ENCODE data around the gene CLEC9A. TPM values are rescaled to one million over a fixed set of nuclear protein-coding genes. Genes with fewer than 3 reads are reported as not detected.
"Not testable (repeated sequence)": the region's sequence is repeated elsewhere in the genome, so short reads cannot be mapped to it uniquely, and the experiment has no call there.

The CLEC9A gene
- total RNA-seq, 4 donors from 2014 or later, result not detected

GRCh38 chr12:10025236-10025635, 5.2 kb upstream of the CLEC9A start:
- no peak for TF ChIP-seq CTCF (IDR thresholded peaks at IDR 0.05)
- TF ChIP-seq POLR2AphosphoS5 (IDR thresholded peaks at IDR 0.05), result no peak
- TF ChIP-seq POLR2A (IDR thresholded peaks at IDR 0.05), result no peak
- no peak for TF ChIP-seq EP300 (IDR thresholded peaks at IDR 0.05)
- no peak overlapping the region for H3K4me3 ChIP-seq
- no peaks in the 10 kb centered on the region for H3K4me1 ChIP-seq
- H3K27me3 ChIP-seq, result no peaks in the 10 kb centered on the region
- WGBS, 2 donors (ENCODE audit: low coverage in 1 of 2), result 64 to 79% methylated on average over 3 of the region's 3 CpGs
- H3K36me3 ChIP-seq, result no peaks in the 10 kb centered on the region
- no peaks in the 10 kb centered on the region for H3K9me3 ChIP-seq
- no peak for ATAC-seq
- H3K27ac ChIP-seq, result no peak overlapping the region

GRCh38 chr12:10026666-10027065, 3.8 kb upstream of the CLEC9A start:
- not testable (repeated sequence) for H3K27me3 ChIP-seq, ATAC-seq
- WGBS, 2 donors (ENCODE audit: low coverage in 1 of 2), result 82 to 95% methylated on average over 2 to 4 of the region's 4 CpGs

GRCh38 chr12:10027311-10027710, 3.2 kb upstream of the CLEC9A start:
- no peak overlapping the region for H3K27ac ChIP-seq
- no peak for TF ChIP-seq EP300 (IDR thresholded peaks at IDR 0.05)
- no peak for TF ChIP-seq POLR2AphosphoS5 (IDR thresholded peaks at IDR 0.05)
- no peak for TF ChIP-seq CTCF (IDR thresholded peaks at IDR 0.05)
- no peak for TF ChIP-seq POLR2A (IDR thresholded peaks at IDR 0.05)

More at GRCh38 chr12:10026666-10027065, 3.8 kb upstream of the CLEC9A start:
- not testable (repeated sequence) for H3K4me1 ChIP-seq, H3K4me3 ChIP-seq, H3K36me3 ChIP-seq, H3K9me3 ChIP-seq, H3K27ac ChIP-seq

GRCh38 chr12:10027721-10028120, 2.8 kb upstream of the CLEC9A start:
- peak; percentile 58 for ATAC-seq
- 56 to 83% methylated on average over 3 to 4 of the region's 4 CpGs for WGBS, 2 donors (ENCODE audit: low coverage in 1 of 2)

More at GRCh38 chr12:10027311-10027710, 3.2 kb upstream of the CLEC9A start:
- Histone ChIP-seq H3K36me3 (no peaks in the 10 kb centered on the region), H3K4me3 (no peak overlapping the region), H3K4me1 (no peaks in the 10 kb centered on the region), H3K27me3 (no peaks in the 10 kb centered on the region), H3K9me3 (no peaks in the 10 kb centered on the region)
- ATAC-seq, result no peak
- 60 to 66% methylated on average over 1 to 3 of the region's 3 CpGs for WGBS, 2 donors (ENCODE audit: low coverage in 1 of 2)

GRCh38 chr12:10031321-10031720, 839 bp downstream of the CLEC9A start:
- no peak for ATAC-seq
- H3K27ac ChIP-seq, result no peak overlapping the region
- WGBS, 2 donors (ENCODE audit: low coverage in 1 of 2), result 65 to 75% methylated on average over 1 to 4 of the region's 4 CpGs
- H3K27me3 ChIP-seq, result no peaks in the 10 kb centered on the region
- no peaks in the 10 kb centered on the region for H3K4me1 ChIP-seq
- no peaks in the 10 kb centered on the region for H3K36me3 ChIP-seq
- no peaks in the 10 kb centered on the region for H3K9me3 ChIP-seq
- no peak overlapping the region for H3K4me3 ChIP-seq
- TF ChIP-seq EP300 (IDR thresholded peaks at IDR 0.05), result no peak
- no peak for TF ChIP-seq CTCF (IDR thresholded peaks at IDR 0.05)
- TF ChIP-seq POLR2A (IDR thresholded peaks at IDR 0.05), result no peak
- TF ChIP-seq POLR2AphosphoS5 (IDR thresholded peaks at IDR 0.05), result no peak

More at GRCh38 chr12:10027721-10028120, 2.8 kb upstream of the CLEC9A start:
- Histone ChIP-seq H3K36me3 (no peaks in the 10 kb centered on the region), H3K4me3 (no peak overlapping the region), H3K9me3 (no peaks in the 10 kb centered on the region), H3K27ac (no peak overlapping the region), H3K4me1 (no peaks in the 10 kb centered on the region), H3K27me3 (no peaks in the 10 kb centered on the region)
- TF ChIP-seq CTCF (IDR thresholded peaks at IDR 0.05), result no peak
- TF ChIP-seq EP300 (IDR thresholded peaks at IDR 0.05), result no peak
- TF ChIP-seq POLR2AphosphoS5 (IDR thresholded peaks at IDR 0.05), result no peak
- no peak for TF ChIP-seq POLR2A (IDR thresholded peaks at IDR 0.05)

All from gastroesophageal sphincter (tissue), 4 donors.